Kidney (tissue), 14 donors: ENCODE results near the gene GAB2. TPM values are rescaled to one million over a fixed set of nuclear protein-coding genes. Genes with fewer than 3 reads are reported as not detected.
A peak's percentile ranks its signal among the peaks of the same experiment; 100 is the strongest.

ENCODE experiments used
- DNase-seq, 5 donors: peaks; one replicate each; pipeline ENCODE4 v3.0.0-alpha.2; 2013 to 2020
- FAIRE-seq: peaks from 2 replicates; lab custom pipeline; 2012; peaks lifted over from hg19 to GRCh38; lab: Jason Lieb, UNC
- H3K27ac ChIP-seq, 2 donors: one replicate each; pipeline ENCODE4 v1.7.0; 2013; ENCODE audit warnings: low read depth in 2 of 2, low read length in 2 of 2, inconsistent platforms in 1 of 2
- H3K27me3 ChIP-seq: one replicate; pipeline ENCODE4 v1.7.1; 2013; ENCODE audit warnings: low read length, inconsistent platforms; ENCODE audit not compliant: control insufficient read depth, insufficient read depth
- H3K36me3 ChIP-seq, 3 donors: one replicate each; pipeline versions ENCODE4 v1.7.0 to v1.7.1; 2013; ENCODE audit warnings: low read length in 3 of 3, control low read depth in 1 of 3, inconsistent platforms in 1 of 3; ENCODE audit not compliant: insufficient read depth in 3 of 3, control insufficient read depth in 2 of 3
- H3K4me1 ChIP-seq, 3 donors: one replicate each; pipeline versions ENCODE4 v1.7.0 to v1.7.1; 2013; ENCODE audit warnings: low read length in 3 of 3, inconsistent platforms in 1 of 3, low read depth in 1 of 3; ENCODE audit not compliant: control insufficient read depth in 2 of 3, insufficient read depth in 2 of 3
- H3K4me3 ChIP-seq, 3 donors: one replicate each; pipeline versions ENCODE4 v1.7.0 to v1.8.1; 2013; ENCODE audit warnings: low read length in 3 of 3, control low read depth in 1 of 3, inconsistent platforms in 1 of 3
- H3K9ac ChIP-seq, 3 donors: one replicate each; pipeline versions ENCODE4 v1.7.0 to v1.7.1; 2013; ENCODE audit warnings: low read length in 3 of 3, control low read depth in 1 of 3, inconsistent platforms in 1 of 3
- H3K9me3 ChIP-seq, 3 donors: one replicate each; pipeline versions ENCODE4 v1.7.0 to v1.7.1; 2013; ENCODE audit warnings: low read length in 3 of 3, control low read depth in 1 of 3, inconsistent platforms in 1 of 3; ENCODE audit not compliant: control insufficient read depth in 2 of 3, insufficient read depth in 1 of 3
- intact Hi-C: fragments of 100-400 bp; cut with DNase I; formaldehyde crosslinking; loops from one replicate; pipeline ENCODE4 v1.11.1; 2022
- polyA plus RNA-seq: library from polyadenylated mRNA; stranded (reverse); fragments of 350-450 nt; fragmentation: Illumina TruSeq; extraction: RNeasy Lipid Tissue Mini Kit (QIAGEN cat#74804); gene quantifications from one replicate; pipeline ENCODE4 v1.2.3, GENCODE V29; 2014; ENCODE audit warnings: low read depth, low replicate concordance; ENCODE audit not compliant: insufficient read depth
- total RNA-seq: library from RNA; stranded (reverse); fragmentation: NEBNext Ultra II Directional; extraction: Animal tissue kit (Norgen Biotek cat#: 25700); gene quantifications from one replicate; pipeline ENCODE4 v1.2.1, GENCODE V29; 2021
- TF ChIP-seq, protein P1 (sequence below): IDR thresholded peaks from 3 replicates; pipeline ENCODE4 v1.5.1; 2012; ENCODE audit warnings: mild to moderate bottlenecking, moderate library complexity, borderline replicate concordance; ENCODE audit not compliant: insufficient read depth; ENCODE audit errors: extremely low read depth
- donor health status: control.
- donor health status: control.
- donor health status: control.
- donor health status: control.
- donor health status: control.
- donor health status: DM: yes; HTN: yes; CAD: no.
- donor health status: Normal renal cell carcinoma (clear cell type).

GAB2 gene
- total and polyA plus RNA-seq, 2 donors from 2014 or later: 3.3 to 23.6 TPM

DNA sequence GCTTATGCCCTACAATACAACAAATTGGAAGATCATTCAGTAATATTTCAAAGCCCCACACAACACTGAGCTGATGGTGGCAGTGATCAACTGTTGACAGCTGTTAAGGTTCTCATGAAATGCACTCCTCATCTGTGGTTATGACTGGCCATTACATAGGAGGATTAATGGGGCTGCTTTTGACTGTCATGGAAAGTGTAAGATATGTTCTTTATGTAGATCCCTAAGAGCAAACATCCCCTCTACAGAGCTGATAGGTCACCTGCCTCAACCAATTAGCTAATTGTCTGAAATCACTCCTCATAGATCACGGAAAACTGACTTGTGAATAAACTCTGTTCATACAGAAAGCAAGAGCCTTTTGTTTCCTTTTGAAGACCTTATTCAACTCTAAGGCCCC lies 78.1 kb downstream of the GAB2 start:
- H3K27ac ChIP-seq: no peak overlapping the region
- FAIRE-seq (no peak), DNase-seq (peak in 1 of 5 donors; percentile 7)
- no peaks in the 10 kb centered on the region for H3K4me1 ChIP-seq
- H3K36me3 ChIP-seq: no peaks in the 10 kb centered on the region
- no peak overlapping the region for H3K9ac ChIP-seq
- H3K27me3 ChIP-seq: no peaks in the 10 kb centered on the region
- TF ChIP-seq, protein P1, sequence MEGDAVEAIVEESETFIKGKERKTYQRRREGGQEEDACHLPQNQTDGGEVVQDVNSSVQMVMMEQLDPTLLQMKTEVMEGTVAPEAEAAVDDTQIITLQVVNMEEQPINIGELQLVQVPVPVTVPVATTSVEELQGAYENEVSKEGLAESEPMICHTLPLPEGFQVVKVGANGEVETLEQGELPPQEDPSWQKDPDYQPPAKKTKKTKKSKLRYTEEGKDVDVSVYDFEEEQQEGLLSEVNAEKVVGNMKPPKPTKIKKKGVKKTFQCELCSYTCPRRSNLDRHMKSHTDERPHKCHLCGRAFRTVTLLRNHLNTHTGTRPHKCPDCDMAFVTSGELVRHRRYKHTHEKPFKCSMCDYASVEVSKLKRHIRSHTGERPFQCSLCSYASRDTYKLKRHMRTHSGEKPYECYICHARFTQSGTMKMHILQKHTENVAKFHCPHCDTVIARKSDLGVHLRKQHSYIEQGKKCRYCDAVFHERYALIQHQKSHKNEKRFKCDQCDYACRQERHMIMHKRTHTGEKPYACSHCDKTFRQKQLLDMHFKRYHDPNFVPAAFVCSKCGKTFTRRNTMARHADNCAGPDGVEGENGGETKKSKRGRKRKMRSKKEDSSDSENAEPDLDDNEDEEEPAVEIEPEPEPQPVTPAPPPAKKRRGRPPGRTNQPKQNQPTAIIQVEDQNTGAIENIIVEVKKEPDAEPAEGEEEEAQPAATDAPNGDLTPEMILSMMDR: no peak
- no peak overlapping the region for H3K4me3 ChIP-seq
- intact Hi-C loops: no loop called here
- H3K9me3 ChIP-seq: no peaks in the 10 kb centered on the region

DNA sequence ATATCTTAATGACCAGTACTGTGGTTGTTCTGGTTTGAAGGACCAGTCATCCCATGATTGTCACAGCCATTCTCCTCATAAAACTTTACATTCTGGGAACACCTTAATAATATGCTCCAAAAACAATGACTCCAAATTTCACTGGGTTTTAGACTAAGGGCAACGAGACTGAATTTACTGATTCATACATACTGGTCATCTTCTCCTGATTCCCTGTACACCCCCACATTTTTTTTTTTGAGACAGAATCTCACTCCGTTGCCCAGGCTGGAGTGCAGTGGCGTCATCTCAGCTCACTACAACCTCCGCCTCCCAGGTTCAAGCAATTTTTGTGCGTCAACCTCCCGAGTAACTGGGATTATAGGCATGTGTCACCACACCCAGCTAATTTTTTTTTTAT lies 78.9 kb downstream of the GAB2 start:
- Histone ChIP-seq H3K27ac (no peak overlapping the region), H3K36me3 (no peaks in the 10 kb centered on the region), H3K4me1 (no peaks in the 10 kb centered on the region), H3K9me3 (no peaks in the 10 kb centered on the region), H3K27me3 (no peaks in the 10 kb centered on the region), H3K4me3 (no peak overlapping the region), H3K9ac (no peak overlapping the region)
- intact Hi-C loops: no loop called here
- DNase-seq (no peak), FAIRE-seq (no peak)
- TF ChIP-seq, protein P1: no peak

DNA sequence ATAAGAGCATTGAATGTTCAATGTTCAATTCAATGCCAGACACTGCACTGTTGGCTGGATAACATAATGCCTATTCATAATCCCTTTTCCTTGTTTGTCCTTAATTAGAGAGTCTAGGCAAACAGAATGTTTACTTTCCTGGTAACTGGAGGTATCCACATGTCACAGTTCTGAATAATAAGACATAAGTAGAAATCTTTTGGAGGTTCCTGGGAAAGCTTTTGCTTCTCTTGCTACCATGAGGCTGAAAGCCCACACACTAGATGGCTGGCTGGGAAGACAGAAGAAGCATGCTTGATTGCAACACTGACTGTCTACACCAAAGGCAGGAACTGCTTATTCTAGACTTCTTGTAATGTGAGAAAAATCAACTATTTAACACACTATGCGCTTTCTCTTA lies 79.5 kb downstream of the GAB2 start:
- DNase-seq (no peak), FAIRE-seq (no peak)
- TF ChIP-seq, protein P1: no peak
- Histone ChIP-seq H3K27me3 (no peaks in the 10 kb centered on the region), H3K27ac (no peak overlapping the region), H3K9me3 (no peaks in the 10 kb centered on the region), H3K4me3 (no peak overlapping the region), H3K9ac (no peak overlapping the region), H3K36me3 (no peaks in the 10 kb centered on the region), H3K4me1 (no peaks in the 10 kb centered on the region)
- intact Hi-C loops: no loop called here

DNA sequence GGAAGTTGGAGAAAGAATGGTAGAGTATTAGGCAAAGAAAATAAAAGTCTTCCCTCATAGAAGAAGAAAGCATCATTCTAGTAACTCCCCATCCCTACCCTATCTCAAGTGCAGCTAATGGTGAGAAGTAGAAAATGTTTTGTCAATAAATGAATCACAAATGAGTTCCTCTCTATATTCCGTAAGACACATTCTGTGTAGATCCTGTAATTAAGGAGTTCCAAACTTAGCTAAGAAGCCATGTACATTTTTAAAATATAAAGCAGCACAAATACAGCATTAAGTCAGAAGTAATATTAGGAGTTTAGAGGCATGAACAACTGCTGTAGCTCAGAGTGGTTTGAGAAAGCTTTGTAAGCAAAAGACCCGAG lies 80.1 kb downstream of the GAB2 start:
- FAIRE-seq (no peak), DNase-seq (no peak)
- Histone ChIP-seq H3K4me1 (no peaks in the 10 kb centered on the region), H3K4me3 (no peak overlapping the region), H3K9me3 (no peaks in the 10 kb centered on the region), H3K9ac (no peak overlapping the region), H3K27me3 (no peaks in the 10 kb centered on the region), H3K36me3 (no peaks in the 10 kb centered on the region), H3K27ac (no peak overlapping the region)
- intact Hi-C loops: no loop called here
- TF ChIP-seq, protein P1: no peak
